Ovary (tissue), 9 donors: ENCODE data around the gene ANO6. TPM values are rescaled to one million over a fixed set of nuclear protein-coding genes. Genes with fewer than 3 reads are reported as not detected.

ENCODE experiments used
- DNase-seq, 5 donors: peaks; one replicate each; pipeline ENCODE4 v3.0.0-alpha.2; 2019 to 2020
- H3K27ac ChIP-seq, 2 donors: fragments of 200-600 bp; one replicate each; pipeline versions ENCODE4 v1.5.1 to v1.8.0; 2019 to 2022
- H3K27me3 ChIP-seq: fragments of 200-600 bp; one replicate; pipeline ENCODE4 v1.8.0; 2022
- H3K36me3 ChIP-seq: fragments of 200-600 bp; sonication (generic); one replicate; pipeline ENCODE4 v1.5.1; 2019
- H3K4me1 ChIP-seq: one replicate; pipeline ENCODE4 v1.8.1; 2013; ENCODE audit warnings: mild to moderate bottlenecking, moderate library complexity; ENCODE audit not compliant: insufficient read depth
- H3K4me3 ChIP-seq: fragments of 200-600 bp; sonication (generic); one replicate; pipeline ENCODE4 v1.5.1; 2017
- H3K9me3 ChIP-seq, 2 donors: fragments of 200-600 bp in 1 of 2; sonication (generic) in 1 of 2; one replicate each; pipeline versions ENCODE4 v1.5.1 to v1.8.1; 2013 to 2019; ENCODE audit warnings: mild to moderate bottlenecking in 1 of 2, moderate library complexity in 1 of 2
- EP300 ChIP-seq: sonication (generic); formaldehyde crosslinking; IDR thresholded peaks from one replicate; pipeline ENCODE4 v1.6.1; 2017; ENCODE audit warnings: antibody characterized with exemption
- POLR2A ChIP-seq: fragments of 450-650 bp; IDR thresholded peaks from one replicate; pipeline ENCODE4 v1.6.1; 2017; ENCODE audit warnings: antibody characterized with exemption, mild to moderate bottlenecking, moderate library complexity
- whole genome bisulfite sequencing, 3 donors: extraction: QIAGEN DNeasy Blood & Tissue Kit in 1 of 3; methylation state at CpG; one replicate each; pipeline versions ENCODE4 v1.1.5 to v1.1.7; 2013 to 2017; 5-methylcytosine and 5-hydroxymethylcytosine counted together
- intact Hi-C, 4 donors: fragments of 100-400 bp; cut with DNase I; formaldehyde crosslinking; loops; one replicate each; pipeline versions ENCODE4 v1.11.0 to v1.15.1; 2022 to 2023
- polyA plus RNA-seq, 2 donors: library from polyadenylated mRNA; stranded (reverse); fragments of 200-250 nt in 1 of 2; fragments of 350-450 nt in 1 of 2; fragmentation: Illumina TruSeq in 1 of 2; extraction: RNeasy Lipid Tissue Mini Kit (QIAGEN cat#74804) in 1 of 2; gene quantifications; one replicate each; pipeline ENCODE4 v1.2.3, GENCODE V29; 2013 to 2014
- total RNA-seq, 7 donors: library from RNA; depleted of rRNA in 2 of 7; stranded (reverse); fragments of >200 nt in 2 of 7; fragmentation: NEBNext Ultra II Directional in 3 of 7; extraction: Animal tissue kit (Norgen Biotek cat#: 25700) in 3 of 7; gene quantifications; one replicate each; pipeline versions ENCODE4 v1.1.0 to v1.2.4, GENCODE V29; 2016 to 2023
- TF ChIP-seq, protein P1 (sequence below), 3 donors: fragments of 450-650 bp in 2 of 3; fragments of 200-600 bp in 1 of 3; IDR thresholded peaks; one replicate each; pipeline versions ENCODE4 v1.5.1 to v1.8.0; 2016 to 2022; ENCODE audit warnings: antibody characterized with exemption in 3 of 3, mild to moderate bottlenecking in 1 of 3
- donor health status: DM: no; HTN: no; CAD: no; lungs with moderate emphysema.
- donor health status: DM: no; HTN: no; CAD: no.
- donor health status: Bipolar disorder and iron deficiency.
- donor health status: DM: yes; HTN: yes; CAD: no.
- donor health status: DM: no; HTN: no; CAD: no.
- donor health status: DM: yes; HTN: yes; CAD: no.

Gene ANO6
- total and polyA plus RNA-seq, 9 donors = 38.8 to 88.5 (median 63.2) TPM

DNA sequence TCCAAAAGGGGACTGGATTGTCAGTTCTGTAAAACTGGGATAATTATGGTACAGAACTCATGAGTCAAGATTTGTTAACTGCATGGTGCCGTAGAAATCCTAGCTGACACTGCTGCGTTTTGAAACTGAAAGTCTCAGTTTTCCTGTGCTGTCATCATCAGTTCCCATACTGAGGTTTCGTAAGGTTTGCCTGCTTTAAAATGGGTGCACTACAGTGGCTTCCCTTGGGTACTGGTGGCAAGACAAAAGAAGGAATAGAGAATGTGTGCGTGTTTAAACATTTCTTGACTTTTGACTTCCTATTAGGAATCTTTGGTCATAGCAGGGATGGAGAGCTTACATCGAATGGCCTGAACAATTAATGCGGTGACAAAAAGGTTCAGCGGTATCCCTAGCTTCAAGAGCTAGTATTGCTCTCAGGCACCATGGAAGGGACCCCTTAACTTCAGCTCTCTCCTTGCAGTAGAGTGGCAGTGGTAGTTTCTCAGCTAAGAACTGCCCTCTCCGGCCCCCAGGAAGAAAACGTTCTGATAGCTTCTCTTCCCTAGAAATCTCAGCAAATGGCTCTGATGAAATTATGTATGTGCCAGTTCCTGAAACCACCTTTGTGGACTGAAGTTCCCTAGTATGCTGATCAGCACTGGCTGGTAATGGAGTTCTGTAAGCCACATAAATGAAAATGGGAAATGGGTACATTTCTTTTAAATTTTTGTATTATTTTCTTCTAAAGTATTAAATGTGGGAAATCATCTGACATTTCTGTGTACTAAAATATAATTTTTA, 28.9 kb downstream of the ANO6 start:
- WGBS, 3 donors = 87 to 90% (median 89%) methylated on average over 9 of the region's 9 CpGs
- no peaks in the 10 kb centered on the region for H3K36me3 ChIP-seq
- intact Hi-C loops = no loop called here
- H3K9me3 ChIP-seq = no peaks in the 10 kb centered on the region
- H3K4me1 ChIP-seq = peaks cover 2% of the 10 kb centered on the region
- H3K27ac ChIP-seq = no peak overlapping the region
- TF ChIP-seq, protein P1, sequence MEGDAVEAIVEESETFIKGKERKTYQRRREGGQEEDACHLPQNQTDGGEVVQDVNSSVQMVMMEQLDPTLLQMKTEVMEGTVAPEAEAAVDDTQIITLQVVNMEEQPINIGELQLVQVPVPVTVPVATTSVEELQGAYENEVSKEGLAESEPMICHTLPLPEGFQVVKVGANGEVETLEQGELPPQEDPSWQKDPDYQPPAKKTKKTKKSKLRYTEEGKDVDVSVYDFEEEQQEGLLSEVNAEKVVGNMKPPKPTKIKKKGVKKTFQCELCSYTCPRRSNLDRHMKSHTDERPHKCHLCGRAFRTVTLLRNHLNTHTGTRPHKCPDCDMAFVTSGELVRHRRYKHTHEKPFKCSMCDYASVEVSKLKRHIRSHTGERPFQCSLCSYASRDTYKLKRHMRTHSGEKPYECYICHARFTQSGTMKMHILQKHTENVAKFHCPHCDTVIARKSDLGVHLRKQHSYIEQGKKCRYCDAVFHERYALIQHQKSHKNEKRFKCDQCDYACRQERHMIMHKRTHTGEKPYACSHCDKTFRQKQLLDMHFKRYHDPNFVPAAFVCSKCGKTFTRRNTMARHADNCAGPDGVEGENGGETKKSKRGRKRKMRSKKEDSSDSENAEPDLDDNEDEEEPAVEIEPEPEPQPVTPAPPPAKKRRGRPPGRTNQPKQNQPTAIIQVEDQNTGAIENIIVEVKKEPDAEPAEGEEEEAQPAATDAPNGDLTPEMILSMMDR (IDR thresholded peaks at IDR 0.05) = no peak
- TF ChIP-seq EP300 = no peak
- no peak for TF ChIP-seq POLR2A
- no peaks in the 10 kb centered on the region for H3K27me3 ChIP-seq
- no peak overlapping the region for H3K4me3 ChIP-seq
- DNase-seq = no peak

DNA sequence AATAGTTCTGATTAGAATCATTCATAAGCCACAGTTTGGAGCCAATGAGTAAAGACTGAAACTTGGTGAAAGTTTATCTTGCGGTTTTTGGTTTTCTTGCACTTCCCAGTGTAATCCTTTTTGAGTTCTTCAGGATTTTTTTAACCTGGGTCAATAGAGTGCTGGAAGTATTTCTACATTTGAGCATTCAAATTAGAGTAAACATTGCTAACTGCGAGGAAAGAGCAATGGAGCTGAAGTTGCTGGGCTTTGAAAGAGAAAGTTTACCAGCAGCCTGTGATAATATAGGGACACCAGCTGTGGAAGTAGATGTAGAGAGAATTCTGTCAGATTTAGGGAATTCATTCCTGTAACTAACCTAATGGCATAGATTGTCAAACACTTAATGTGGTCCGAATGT, 30.3 kb downstream of the ANO6 start:
- no peak overlapping the region for H3K4me3 ChIP-seq
- H3K36me3 ChIP-seq = no peaks in the 10 kb centered on the region
- intact Hi-C loops = no loop called here
- H3K27me3 ChIP-seq = no peaks in the 10 kb centered on the region
- TF ChIP-seq EP300 = no peak
- TF ChIP-seq, protein P1 (IDR thresholded peaks at IDR 0.05) = no peak
- TF ChIP-seq POLR2A = no peak
- H3K27ac ChIP-seq = no peak overlapping the region
- no peak for DNase-seq
- 60 to 82% (median 62%) methylated on average over 3 of the region's 3 CpGs for WGBS, 3 donors
- H3K9me3 ChIP-seq = no peaks in the 10 kb centered on the region
- H3K4me1 ChIP-seq = peaks cover 2% of the 10 kb centered on the region

DNA sequence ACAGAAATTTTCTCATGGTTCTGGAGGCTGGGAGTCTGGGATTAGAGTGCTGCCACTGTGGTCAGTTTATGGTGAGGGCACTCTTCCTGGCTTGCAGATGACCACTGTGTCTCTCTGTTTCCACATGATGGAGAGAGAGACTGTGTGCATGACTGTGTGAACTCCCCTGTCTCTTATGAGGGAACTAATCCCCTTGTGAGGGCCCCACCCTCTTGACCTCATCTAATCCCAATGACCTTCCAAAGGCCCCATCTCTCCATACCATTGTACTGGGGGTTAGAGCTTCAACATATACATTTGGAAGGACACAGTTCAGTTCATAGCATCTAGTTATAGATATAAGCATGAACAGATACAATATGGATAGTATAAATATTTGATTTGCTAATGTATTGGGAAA, 31.7 kb downstream of the ANO6 start:
- no peak overlapping the region for H3K4me3 ChIP-seq

DNA sequence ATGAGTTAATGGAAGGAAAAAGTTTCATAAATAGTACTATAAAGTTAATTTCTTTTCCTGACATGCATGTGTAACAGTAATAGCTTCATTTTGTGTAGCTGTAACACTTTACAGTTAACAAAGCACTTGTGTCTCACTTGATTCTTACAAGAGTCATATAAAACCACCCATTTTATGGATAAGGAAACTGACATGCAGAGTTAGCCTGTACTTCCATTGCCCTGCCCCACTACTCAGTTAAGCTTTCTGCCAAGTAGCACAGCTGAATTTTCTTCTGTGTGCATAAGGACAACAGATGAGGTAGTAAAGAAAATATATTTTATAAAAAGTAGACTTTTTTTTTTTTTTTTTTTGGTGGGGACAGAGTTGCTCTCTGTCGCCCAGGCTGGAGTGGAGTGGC, 32.2 kb downstream of the ANO6 start:
- peaks cover 2% of the 10 kb centered on the region for H3K4me1 ChIP-seq
- no peaks in the 10 kb centered on the region for H3K36me3 ChIP-seq
- no peak overlapping the region for H3K27ac ChIP-seq
- no peaks in the 10 kb centered on the region for H3K27me3 ChIP-seq
- H3K4me3 ChIP-seq = no peak overlapping the region
- intact Hi-C loops = no loop called here
- TF ChIP-seq EP300 (no peak), POLR2A (no peak)
- TF ChIP-seq, protein P1 (IDR thresholded peaks at IDR 0.05) = no peak
- 92 to 100% (median 100%) methylated on average over 1 of the region's 1 CpG for WGBS, 3 donors
- DNase-seq = no peak
- H3K9me3 ChIP-seq = no peaks in the 10 kb centered on the region

More for the DNA sequence above, 31.7 kb downstream of the ANO6 start:
- Histone ChIP-seq H3K27me3 (no peaks in the 10 kb centered on the region), H3K9me3 (no peaks in the 10 kb centered on the region), H3K27ac (no peak overlapping the region), H3K4me1 (peaks cover 2% of the 10 kb centered on the region), H3K36me3 (no peaks in the 10 kb centered on the region)
- TF ChIP-seq EP300 (no peak), POLR2A (no peak)
- TF ChIP-seq, protein P1 (IDR thresholded peaks at IDR 0.05) = no peak
- DNase-seq = no peak
- intact Hi-C loops = no loop called here
